ENCODE results near the gene EHBP1. TPM values are rescaled to one million over a fixed set of nuclear protein-coding genes. Genes with fewer than 3 reads are reported as not detected.

Gene EHBP1
- total RNA-seq, 4 donors from 2014 or later = 52.6 to 167 (median 135) TPM

DNA sequence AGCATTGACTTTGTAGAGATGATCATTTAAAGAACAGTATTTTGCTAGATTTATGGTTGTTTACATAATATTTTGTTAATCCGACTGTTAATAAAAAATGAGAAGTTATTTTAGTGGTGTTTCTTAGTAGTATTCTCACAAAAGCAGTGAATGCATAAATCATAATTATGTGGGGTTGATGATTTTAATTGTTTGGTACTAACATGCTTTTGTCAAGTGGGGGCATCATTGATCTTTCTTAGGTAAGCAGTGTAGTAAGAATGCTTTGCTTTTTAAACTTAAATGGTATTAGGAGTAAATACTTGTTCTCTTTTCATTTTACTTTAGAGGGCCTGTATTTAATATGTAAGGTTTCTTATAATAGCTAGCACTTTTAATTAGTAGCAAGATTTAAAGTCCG lies 235.9 kb downstream of the EHBP1 start:
- H3K27me3 ChIP-seq = no peaks in the 10 kb centered on the region
- intact Hi-C loops (cut with DNase I; ENCODE audit: low total_unique reads) = no loop called here
- TF ChIP-seq CTCF (IDR thresholded peaks at IDR 0.05) = no peak
- TF ChIP-seq POLR2A (IDR thresholded peaks at IDR 0.05) = no peak

DNA sequence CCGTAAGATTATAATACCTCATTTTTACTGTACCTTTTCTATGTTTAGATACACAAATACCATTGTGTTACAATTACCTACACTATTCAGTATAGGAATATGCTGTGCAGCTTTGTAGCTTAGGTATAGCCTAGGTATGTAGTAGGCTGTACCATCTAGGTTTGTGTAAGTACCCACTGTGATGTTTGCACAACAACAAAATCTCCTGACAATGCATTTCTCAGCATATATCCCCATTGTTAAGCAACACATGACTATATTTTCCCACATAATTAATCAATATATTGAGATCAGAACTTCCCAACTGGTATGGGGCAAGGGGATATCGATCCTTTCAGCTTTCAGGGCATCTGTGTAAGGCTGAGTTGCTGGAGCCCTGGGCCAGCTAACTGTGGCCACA lies 238.8 kb downstream of the EHBP1 start:
- no peak overlapping the region for H3K4me3 ChIP-seq
- H3K36me3 ChIP-seq = no peaks in the 10 kb centered on the region
- no peak for TF ChIP-seq CTCF (IDR thresholded peaks at IDR 0.05)
- no peak for TF ChIP-seq POLR2A (IDR thresholded peaks at IDR 0.05)
- intact Hi-C loops (cut with DNase I; ENCODE audit: low total_unique reads) = no loop called here
- no peaks in the 10 kb centered on the region for H3K4me1 ChIP-seq
- no peak overlapping the region for H3K27ac ChIP-seq
- no peaks in the 10 kb centered on the region for H3K27me3 ChIP-seq
- no peak for DNase-seq
- H3K9me3 ChIP-seq = no peaks in the 10 kb centered on the region

More for the DNA sequence above, 235.9 kb downstream of the EHBP1 start:
- no peak overlapping the region for H3K27ac ChIP-seq
- no peaks in the 10 kb centered on the region for H3K36me3 ChIP-seq
- no peaks in the 10 kb centered on the region for H3K4me1 ChIP-seq
- H3K4me3 ChIP-seq = no peak overlapping the region
- H3K9me3 ChIP-seq = no peaks in the 10 kb centered on the region
- no peak for DNase-seq

GRCh38 chr2:62947403-62947802 lies 241.9 kb downstream of the EHBP1 start:
- intact Hi-C loops (cut with DNase I; ENCODE audit: low total_unique reads) = no loop called here
- Histone ChIP-seq H3K4me3 (no peak overlapping the region), H3K4me1 (no peaks in the 10 kb centered on the region), H3K27ac (no peak overlapping the region), H3K9me3 (no peaks in the 10 kb centered on the region), H3K36me3 (no peaks in the 10 kb centered on the region), H3K27me3 (no peaks in the 10 kb centered on the region)
- no peak for DNase-seq
- TF ChIP-seq CTCF (IDR thresholded peaks at IDR 0.05) (no peak), POLR2A (IDR thresholded peaks at IDR 0.05) (no peak)

GRCh38 chr2:62956651-62957050 lies 251.1 kb downstream of the EHBP1 start:
- no peaks in the 10 kb centered on the region for H3K9me3 ChIP-seq
- TF ChIP-seq POLR2A (IDR thresholded peaks at IDR 0.05) (no peak), CTCF (IDR thresholded peaks at IDR 0.05) (no peak)
- intact Hi-C loops (cut with DNase I; ENCODE audit: low total_unique reads) = no loop called here
- no peaks in the 10 kb centered on the region for H3K36me3 ChIP-seq
- H3K27me3 ChIP-seq = no peaks in the 10 kb centered on the region
- no peak overlapping the region for H3K27ac ChIP-seq
- no peak for DNase-seq
- H3K4me3 ChIP-seq = no peak overlapping the region
- H3K4me1 ChIP-seq = no peaks in the 10 kb centered on the region

DNA sequence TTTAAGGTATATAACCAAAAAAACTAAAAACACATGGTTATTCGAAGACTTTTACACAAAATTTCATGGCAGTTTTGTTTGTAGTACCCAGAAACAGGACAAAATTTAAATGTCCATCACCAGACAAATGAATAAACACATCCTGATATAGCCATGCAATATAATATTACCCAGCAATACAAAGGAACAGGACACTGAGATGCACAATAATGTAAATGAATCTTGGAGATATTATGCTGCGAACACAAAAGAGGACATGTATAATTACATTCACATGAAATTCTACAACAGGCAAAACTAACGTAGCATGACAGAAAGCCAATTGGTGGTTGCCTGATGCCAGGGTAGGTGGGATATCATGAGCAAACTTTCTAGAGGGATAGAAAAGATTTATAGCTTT lies 252.7 kb downstream of the EHBP1 start:
- no peaks in the 10 kb centered on the region for H3K4me1 ChIP-seq
- TF ChIP-seq POLR2A (IDR thresholded peaks at IDR 0.05) = no peak
- TF ChIP-seq CTCF (IDR thresholded peaks at IDR 0.05) = no peak
- no peak overlapping the region for H3K27ac ChIP-seq
- no peak for DNase-seq
- H3K27me3 ChIP-seq = no peaks in the 10 kb centered on the region
- no peaks in the 10 kb centered on the region for H3K36me3 ChIP-seq
- no peaks in the 10 kb centered on the region for H3K9me3 ChIP-seq
- intact Hi-C loops (cut with DNase I; ENCODE audit: low total_unique reads) = no loop called here
- no peak overlapping the region for H3K4me3 ChIP-seq

Data from uterus (tissue), 4 donors.